ENCODE data around the gene SP2. TPM values are rescaled to one million over a fixed set of nuclear protein-coding genes. Genes with fewer than 3 reads are reported as not detected.

SP2 gene
- total RNA-seq, 2 donors from 2014 or later, result 12.6 to 14.1 TPM

DNA sequence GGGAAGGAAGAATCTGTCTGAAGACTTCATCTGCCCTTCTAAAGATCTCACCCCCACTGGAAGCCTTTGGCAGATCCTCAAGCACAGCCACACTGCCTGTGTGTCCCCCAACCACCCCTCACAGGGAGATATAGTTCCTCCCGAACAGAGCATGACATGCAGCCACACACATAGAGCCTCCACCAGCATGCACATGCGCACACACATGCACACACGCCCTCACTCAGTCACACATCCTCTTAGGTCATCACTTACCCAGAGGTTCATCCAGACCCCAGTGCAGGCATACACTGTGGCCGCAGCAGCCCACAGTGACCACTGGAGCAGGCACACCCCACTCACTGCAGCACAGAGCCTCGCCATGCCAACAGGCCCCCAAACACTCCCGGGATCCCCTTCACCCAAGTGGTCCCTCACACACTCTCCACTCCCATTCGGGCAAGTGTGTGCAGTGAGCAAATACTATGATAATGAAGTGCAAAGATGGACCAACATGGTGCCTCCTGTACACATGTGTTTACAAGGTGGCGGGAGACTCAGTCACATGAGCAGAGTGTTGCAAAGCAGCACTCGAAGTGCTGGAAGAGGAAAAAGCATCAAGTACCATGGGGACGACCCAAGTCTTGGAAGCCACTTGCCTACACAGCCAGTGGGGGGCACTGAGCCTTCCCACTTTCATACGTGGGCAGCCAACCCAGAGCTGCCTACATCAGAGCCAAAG is 28.1 kb upstream of the SP2 start:
- no peak for DNase-seq
- intact Hi-C loops (cut with DNase I), result no loop called here

DNA sequence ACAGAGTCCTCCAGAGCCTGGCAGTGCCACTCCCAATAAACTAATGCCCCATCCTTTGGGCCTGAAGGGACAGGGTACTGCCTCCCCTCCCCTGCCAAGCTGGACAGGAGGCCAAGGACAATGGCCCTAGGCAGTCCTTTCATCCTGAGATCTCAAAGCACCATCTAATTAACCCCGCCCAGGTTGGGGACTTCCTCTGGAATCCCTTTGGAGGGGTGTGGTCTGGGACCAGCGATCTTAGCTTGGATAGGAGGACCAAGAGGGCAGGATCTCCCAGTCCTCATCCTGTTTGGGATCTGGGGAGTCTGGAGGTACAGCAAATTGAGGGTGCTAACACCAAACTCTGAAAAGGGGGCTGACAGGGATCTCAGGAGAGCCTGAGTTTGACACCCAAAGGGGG is 26.9 kb upstream of the SP2 start:
- ATAC-seq (no peak), DNase-seq (no peak)
- intact Hi-C loops (cut with DNase I), result no loop called here

More for the DNA sequence above, 28.1 kb upstream of the SP2 start:
- no peak for ATAC-seq

DNA sequence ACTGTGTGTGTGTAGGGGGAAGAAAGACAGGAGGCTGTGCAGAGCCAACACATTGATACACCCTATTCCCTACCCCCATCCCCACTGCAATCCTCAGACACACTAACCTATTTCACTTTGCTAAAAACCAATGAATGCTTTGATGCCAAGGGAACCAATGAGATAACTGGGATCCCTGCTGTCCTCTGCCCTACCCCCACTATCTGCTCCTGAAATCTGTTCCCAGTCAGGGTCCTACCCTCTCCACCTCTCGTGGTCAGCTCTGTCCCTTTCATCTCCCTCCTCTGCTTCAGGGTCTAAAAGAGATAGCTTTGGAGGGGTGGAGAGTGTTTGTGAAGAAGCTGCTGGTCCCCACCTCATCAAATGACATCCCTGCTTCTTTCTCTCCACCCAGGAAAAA is 26.0 kb upstream of the SP2 start:
- DNase-seq (no peak), ATAC-seq (no peak)
- intact Hi-C loops (cut with DNase I), result no loop called here

DNA sequence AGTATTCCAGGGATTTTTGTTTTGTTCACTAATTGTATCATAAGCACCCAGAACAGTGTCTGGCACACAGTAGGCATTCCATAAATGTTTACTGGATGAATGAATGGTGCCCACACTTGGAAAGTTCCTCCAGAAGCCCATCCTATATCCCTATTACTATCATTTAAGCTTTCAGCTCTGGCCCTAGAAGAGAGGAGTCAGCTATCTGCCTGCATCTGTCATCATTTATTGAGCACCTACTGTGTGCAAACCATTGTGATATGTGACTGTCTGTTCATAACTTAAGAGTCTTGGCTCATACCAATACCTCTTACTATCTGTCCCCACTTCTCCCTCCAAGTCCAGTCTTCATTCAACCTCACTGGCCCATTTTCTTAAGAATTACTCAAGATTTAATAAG is 25.0 kb upstream of the SP2 start:
- DNase-seq (no peak), ATAC-seq (no peak)
- intact Hi-C loops (cut with DNase I), result no loop called here

DNA sequence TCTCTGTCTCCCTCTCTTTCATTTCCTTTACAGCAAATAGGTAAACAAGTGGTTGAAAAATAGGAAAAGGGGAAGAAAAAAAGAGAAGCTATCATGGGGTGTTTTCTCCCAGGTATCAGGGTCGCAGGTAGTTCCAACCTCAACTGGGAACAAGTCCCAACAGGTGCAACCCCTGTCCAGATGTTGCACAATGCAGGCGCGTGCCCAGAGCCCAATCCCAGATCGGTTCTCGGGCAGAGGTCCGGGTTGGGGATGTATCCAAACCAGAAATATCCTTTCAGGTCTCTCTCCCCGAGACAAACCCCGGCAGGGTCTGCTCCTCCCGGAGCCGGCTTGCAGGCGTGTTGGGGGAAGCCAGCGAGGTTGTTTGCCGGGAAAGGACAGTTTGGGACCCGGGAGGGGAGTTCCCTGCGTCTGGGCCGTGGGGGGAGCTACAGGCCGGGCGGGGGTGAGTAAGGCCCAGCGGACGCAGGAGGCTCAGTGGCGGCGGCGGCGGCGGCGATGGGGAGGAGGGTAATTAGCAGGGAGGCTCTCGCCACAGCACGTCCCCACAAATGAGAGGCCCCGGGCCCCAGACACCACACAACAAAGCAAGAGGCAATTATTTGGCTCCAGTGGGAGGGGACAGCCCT is 23.9 kb upstream of the SP2 start:
- DNase-seq (no peak), ATAC-seq (peak in 1 of 2 donors; percentile 36)
- intact Hi-C loops (cut with DNase I), result no loop called here

DNA sequence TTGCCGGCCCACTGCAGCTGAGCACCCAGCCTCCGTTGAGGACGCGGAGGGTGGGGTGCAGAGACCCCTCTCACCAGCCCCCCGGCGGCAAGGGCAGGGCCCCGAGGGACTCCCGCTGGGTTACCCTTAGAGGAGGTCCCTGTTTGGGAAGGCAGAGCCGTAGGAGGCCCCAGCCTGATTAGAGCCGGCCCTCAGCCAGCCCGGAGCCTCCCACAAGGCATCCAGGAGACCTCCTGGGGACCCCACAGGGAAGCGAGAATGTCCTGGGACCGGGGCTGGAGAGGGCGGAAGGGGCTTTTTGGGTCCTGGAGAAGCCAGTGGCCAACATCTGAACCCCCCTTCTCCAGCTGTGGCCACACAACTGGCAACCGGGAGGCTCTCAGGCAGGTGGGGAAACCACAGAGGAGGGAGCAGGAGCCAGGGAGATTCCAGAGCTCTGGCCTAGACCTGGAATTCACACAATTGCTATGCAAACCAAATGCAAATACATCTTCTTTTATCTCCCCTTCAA is 23.3 kb upstream of the SP2 start:
- DNase-seq, result no peak
- ATAC-seq, result no peak
- intact Hi-C loops (cut with DNase I), result no loop called here

DNA sequence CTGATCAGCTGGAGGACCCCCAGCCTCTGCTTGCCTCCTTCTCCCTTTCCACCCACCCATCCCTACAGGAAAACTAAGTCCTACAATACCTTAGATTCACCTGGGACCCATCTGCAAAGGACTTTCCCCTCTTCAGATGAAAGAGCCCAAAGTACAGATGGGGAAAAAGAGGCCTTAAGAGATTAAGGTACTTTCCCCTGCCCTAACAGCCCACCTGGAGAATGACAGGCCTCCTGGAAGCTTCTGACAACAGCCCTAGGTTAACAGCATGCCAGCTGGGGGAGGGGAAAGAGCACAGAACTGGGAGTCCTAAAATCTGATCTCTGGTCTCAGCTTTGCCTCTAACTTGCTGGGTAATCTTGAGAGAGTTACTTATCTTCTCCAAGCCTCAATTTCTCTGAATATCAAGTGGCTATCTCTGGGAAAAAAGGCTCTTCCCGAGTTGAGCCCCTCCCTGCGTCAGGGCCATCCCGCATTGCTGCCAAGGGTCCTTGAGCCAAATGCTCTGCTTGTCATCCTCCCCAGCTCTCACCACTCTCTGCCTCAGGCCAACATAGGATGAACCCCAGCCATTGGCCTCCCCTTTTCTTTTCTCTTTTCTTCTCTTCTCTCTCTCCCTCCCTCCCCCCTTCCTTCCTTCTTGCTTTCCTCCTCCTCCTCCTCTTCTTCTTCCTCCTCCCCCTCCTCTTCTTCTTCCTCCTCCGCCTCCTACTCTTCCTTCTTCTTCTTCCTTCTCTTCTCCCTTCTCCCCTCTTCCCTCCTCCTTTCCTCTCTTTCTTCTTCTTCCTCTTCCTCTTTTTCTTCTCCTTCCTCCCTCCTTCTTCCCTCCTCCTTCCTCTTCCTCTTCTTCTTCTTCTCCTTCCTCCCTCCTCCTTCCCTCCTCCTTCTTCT is 22.6 kb upstream of the SP2 start:
- DNase-seq (no peak), ATAC-seq (no peak)
- intact Hi-C loops (cut with DNase I), result no loop called here

DNA sequence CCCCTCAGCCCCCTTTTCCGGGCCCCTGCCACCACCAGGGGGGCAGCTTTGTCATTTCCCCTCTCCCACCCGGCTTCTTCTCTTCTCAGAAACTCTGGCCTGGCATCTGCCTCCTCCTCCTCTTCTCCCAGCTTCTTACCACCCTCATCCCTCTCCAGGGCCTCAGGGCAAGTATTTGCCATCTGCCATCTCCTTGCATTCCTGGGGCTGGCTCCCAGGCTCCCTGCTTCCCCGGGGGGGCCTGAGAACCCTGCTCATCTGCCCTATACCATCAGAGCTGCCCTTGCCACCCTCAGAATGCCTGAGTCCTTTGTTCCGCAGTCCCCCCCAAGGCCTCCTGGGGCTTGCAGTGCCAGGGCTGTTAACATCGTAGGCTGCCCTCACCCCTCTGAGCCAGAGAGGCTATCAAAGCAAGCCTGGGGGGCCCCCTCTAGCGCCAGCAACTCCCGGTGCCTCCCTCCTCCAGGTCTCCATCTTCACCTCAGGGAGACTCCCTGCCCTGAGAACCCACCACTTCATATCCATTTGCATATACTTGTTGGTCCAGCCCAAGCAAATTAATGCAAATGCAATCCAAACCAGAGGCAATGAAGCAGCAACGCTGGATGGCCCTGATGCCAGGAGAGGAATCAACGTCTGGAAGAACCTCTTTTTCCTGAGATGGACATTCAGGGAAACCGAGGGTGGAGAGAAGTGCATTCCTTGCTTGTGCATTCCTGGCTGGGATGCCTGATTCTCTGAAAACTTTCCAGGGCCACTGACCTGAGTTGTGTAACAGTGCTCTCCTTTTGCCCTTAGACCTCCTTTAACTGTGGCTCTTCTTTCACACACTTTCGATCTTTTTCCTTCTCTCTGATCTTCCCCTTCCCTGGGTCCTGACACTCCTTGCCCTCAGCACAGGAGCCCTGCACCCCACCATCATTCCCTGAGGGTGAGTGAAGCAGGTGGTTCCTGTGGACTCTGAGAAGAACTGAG is 20.7 kb upstream of the SP2 start:
- DNase-seq, result no peak
- intact Hi-C loops (cut with DNase I), result no loop called here
- ATAC-seq, result no peak

DNA sequence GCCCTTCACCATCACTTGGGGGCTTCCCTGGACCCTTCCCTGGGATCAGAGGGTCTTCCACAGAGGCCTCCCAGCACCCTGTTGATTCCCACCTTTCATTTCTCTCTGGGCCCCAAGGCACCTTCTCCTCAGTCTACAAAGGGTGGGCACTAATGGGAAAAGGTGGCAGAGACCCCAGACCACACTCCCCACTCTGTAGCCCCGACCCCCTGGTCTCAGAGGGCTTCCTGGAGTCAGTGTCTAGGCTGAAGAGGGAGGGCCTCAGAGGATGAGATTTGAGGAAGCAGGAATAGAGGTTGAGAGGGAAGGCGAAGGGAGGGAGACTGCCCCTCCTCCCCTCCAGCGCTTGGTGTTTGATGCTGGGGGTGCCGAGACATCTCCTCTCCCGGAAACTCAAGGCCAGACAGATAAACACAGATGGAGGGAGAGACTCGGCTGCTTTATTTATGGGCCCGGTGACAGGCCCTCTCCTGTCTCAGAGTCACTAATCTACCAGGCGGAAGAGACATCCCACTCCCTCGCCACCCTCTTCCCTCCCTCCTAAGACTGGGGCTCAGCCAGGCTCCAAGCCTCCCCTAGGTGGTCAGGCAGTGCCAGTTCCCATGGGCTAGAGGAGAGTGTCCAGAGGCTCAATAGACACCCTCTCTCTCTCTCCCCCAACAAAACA is 18.5 kb upstream of the SP2 start:
- ATAC-seq (no peak), DNase-seq (no peak)
- intact Hi-C loops (cut with DNase I), result no loop called here

DNA sequence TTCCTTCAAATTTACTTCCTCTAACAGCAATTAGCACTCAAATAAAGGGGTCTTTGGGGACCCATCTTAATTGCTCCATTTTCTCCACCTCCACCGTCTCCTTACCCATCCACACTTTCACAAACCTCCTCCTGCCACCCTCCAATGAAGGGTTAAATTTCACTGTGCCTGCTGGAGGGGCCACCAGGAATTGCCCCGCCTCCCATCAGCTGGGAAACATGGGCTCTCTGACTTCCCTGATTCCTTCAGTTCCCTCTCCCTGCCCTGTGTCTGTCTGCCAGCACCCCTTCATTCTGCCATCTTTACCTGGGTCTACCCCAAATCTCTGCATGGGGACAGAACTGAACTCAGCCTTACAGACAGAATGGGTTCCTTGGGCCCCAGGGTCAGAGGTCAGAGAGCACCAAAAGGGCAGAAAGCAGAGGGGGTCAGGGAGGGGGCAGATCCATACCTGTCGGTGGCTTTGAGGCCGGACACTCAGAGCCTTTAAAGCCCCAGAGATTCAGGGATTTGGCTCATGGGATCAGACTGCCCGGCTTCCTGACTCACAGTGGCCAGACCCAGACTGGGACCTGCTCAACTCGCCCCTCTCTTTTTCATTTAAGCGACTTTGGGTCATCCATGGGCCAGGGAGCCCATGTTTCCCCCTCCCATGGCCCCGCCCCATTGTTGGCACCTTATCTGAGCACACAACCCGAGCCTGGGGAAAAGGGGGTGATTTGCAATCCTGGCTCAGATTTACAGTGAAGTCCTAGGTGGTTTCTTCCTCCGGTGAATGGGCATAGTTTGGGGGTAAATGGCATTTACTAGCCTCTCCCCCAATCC is 17.6 kb upstream of the SP2 start:
- no peak for DNase-seq
- no peak for ATAC-seq
- intact Hi-C loops (cut with DNase I), result no loop called here

DNA sequence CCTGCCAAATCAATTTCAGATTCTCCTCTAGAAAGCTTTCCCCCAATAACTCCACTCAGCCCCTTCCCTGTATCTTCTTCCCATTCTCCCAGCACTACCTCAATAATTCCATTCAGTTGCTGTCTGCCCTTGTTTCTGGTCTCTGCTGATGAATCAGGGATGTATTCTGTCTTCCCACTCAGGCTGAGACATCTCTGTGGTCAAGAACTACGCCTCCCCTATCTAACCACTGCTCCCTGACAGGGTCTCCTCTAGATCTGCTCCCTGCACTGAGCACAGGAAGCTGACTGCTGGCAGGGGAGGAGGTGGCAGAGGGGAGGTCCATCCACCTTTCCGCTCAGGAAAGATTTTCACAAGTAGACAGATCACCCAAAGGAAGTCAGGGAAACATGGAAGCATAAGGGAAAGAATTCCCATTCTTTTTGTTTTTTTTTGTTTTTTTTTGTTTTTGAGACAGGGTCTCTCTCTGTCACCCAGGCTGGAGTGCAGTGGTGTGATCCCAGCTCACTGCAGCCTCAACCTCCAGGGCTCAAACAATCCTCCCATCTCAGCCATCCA is 16.9 kb upstream of the SP2 start:
- DNase-seq (no peak), ATAC-seq (no peak)
- intact Hi-C loops (cut with DNase I), result no loop called here

DNA sequence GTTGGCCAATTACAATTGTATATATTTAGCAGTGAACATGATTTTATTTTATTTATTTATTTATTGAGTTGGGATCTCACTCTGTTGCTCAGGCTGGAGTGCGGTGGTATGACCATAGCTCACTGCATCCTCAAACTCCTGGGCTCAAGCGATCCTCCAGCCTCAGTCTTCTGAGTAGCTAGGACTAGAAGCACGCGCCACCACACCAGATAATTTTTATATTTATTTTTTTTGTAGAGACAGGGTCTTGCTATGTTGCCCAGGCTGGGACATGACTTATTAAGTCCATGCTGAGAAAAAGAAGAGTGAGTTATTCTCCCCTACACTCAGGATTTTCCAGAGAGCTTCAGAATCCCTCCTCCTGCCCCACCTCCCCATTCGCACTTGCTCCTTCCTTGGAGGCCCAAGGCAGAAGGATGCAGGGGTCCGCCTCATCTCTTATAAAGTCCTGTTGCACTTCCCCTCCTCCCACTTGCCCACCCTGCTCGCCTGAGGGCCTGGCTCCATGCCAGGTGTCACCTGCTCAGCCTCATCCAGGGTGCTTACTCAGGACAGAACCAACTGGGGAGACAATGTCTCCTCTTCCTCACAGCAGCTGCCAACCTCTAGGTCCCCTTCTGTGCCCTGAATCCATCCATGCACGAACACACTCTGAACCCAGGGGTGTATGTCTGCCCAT is 16.1 kb upstream of the SP2 start:
- ATAC-seq, result no peak
- no peak for DNase-seq
- intact Hi-C loops (cut with DNase I), result no loop called here

DNA sequence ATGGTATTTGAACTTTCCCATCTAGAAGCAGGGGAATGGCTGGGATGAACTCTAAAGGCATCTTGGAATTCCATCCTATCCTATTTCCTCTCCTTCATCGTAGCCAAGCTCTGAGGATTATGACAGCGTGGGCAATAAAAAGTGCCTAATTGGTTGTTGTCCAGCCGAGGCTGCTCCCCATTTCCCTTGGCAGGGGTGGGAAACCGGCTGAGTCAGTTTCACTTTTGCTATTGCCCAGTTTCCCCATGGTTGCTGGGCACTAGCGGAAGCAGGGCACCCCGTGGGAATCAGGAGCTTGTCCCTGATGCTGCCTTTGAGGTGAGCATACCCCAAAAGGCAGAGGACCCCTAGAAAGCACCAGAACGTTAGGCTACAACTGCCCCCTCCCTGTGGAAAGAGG is 13.8 kb upstream of the SP2 start:
- intact Hi-C loops (cut with DNase I), result no loop called here
- DNase-seq (no peak), ATAC-seq (peak in 1 of 2 donors; percentile 54)

DNA sequence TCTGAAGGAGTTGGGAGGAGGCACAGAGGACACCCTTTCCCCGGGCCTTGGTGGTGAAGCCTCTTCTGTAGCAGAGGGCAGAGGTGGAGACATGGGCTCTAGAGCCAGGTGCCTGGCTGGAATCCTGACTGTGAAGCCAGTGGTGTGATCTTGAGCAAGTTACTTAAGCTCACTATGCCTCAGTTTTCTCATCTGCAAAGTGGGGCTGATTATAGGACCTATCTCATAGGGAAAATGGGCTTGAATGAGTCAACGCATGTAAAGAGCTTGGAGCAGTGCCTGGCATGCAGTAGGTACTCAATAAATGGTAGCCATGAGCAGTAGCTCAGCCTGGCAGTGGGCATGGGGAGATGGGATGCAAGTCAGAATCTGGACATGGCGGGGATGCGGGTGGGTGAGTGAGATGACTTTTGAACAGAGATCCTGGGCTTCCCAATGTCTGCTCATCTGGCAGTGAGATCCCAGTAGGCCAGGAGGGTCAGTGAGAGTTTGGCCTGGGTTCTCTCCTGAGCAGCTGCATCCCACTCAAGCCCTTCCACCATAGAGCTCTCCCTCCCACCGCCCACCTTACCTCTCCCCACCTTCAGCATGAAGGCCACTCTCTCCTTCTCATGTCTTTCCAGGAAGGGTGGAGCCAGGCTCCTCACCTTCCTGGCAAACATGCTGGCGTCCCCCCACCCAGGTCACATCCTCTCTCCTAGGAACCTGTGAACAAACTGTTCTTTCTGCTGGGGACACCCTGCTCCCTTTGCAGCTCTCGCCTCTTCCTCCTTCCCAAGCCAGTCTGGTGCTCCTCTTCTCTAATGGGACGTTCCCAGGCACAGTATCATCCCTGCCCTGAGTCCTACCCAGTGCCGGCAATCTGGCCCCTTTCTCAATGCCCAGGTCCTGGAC is 13.1 kb upstream of the SP2 start:
- no peak for DNase-seq
- no peak for ATAC-seq
- intact Hi-C loops (cut with DNase I), result no loop called here

DNA sequence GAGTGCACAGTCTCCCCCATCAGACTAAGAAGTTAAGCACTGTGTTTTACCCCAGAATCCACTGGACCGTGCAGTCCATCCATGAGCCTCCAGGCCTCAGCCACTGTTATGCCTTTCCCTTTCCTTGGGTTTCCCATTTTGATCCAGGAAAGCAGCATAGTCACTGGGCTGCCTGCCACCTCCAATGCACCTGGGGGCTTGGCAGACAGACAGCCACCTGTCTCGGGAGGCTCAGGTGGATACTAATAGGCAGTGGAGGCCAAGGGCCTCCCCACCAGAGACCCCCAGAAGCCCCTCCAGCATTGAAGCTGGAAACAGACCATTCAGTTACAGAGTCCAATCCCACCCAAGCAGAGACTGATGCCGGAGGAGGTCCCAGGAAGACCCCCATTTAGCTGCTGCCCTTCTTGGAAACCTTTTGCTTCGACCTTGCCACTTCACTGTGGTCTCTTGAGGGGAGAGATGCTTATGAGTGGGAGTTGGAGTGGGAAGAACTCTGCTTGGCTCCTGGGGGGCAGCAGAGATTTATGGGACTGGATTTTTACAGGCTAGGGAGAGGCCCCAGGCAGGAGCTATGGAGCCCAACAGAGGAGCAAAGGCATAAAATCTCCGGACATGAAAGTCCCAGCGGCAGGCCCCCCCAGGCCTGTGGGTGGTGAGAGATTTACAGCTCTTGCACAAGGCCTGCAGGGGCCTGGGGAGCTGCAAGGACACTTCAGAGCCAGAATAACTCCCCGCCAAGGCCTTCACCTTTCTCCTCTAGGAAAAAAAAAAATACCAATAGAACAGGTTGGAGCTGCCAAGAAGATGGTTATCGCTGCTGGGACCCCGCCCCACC is 12.2 kb upstream of the SP2 start:
- no peak for DNase-seq
- no peak for ATAC-seq
- intact Hi-C loops (cut with DNase I), result no loop called here
